ELF-1 (cell line): ENCODE measurements around the gene GM2A.
A peak's percentile ranks its signal among the peaks of the same experiment; 100 is the strongest.

ENCODE experiments used
- DNase-seq: peaks from one replicate; pipeline ENCODE4 v3.0.0-alpha.2; 2016; ENCODE audit warnings: low read depth, low spot score

GM2A gene

DNA sequence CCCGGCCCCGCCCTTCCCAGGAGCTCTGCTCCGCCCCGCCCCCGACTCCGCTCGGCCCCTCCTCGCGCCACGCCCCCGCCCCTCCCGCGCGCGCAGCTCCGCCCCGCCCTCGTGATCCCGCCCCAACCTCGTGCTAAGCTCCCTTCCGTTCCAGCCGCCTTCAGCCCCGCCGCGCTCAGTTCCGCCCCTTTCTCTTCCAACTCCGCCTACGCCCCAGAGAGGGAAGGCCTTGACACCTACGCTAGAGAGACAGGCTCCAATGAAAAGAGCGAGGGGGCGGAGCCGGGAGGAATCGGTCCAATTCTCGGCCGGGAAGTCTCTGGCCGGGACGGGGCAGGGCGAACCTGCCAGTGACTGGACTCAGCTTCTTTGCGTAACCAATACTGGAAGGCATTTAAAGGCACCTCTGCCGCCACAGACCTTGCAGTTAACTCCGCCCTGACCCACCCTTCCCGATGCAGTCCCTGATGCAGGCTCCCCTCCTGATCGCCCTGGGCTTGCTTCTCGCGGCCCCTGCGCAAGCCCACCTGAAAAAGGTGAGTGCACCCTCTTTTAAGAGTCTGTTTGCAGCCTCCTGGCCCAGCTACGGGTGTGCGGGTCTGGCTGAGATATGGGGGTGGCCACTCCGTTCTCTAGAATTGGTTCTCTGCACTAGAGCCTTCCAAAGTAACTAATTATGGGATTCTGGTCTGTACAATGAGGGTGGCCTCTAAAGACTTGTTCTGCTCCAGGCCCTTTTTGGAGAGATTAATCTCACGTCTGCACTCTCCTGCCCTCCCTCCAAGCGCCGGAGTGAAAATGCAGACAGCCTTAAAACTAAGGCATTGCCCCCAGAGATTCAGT is at the start of gene GM2A:
TSS of gene GM2A (plus strand) at position 424 of the 843 bp plus-strand sequence. CDS start at position 456, 32 bp downstream.
- peak; percentile 100 for DNase-seq

DNA sequence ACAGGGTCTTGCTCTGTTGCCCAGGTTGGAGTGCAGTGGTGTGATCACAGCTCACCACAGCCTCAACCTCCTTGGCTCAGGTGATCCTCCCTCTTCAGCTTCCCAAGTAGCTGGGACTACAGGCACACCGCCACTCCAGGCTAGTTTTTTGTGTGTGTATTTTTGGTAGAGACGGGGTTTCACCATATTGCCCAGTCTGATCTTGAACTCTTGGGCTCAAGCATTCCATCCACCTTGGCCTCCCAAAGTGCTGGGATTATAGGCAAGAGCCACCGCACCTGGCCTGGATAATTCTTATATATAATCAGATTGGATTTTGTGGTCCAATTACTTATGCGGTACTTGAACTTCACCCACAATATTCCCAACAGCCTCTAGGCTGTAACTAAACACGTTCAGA is 48.9 kb upstream of the GM2A start:
- DNase-seq, result no peak

DNA sequence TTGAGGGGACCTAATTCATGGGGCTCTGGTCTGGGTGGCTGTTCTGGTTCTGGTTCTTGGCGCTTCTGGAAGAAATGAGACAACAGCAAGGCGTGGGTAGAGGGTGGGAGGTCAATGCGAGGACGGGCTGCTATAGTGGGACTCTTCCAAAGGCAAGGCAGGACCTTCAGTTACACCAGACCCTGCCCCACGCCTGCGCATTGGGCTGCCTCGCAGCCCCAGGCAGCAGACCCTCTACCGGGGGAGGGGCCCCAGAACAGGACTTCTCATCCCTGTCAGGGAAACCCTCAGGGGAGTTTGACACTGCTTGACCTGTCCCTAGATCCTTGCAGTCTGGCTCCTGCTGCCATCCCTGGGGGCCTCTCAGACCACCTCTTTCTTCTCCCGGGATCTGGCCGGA is 47.6 kb upstream of the GM2A start:
- peak; percentile 63 for DNase-seq

DNA sequence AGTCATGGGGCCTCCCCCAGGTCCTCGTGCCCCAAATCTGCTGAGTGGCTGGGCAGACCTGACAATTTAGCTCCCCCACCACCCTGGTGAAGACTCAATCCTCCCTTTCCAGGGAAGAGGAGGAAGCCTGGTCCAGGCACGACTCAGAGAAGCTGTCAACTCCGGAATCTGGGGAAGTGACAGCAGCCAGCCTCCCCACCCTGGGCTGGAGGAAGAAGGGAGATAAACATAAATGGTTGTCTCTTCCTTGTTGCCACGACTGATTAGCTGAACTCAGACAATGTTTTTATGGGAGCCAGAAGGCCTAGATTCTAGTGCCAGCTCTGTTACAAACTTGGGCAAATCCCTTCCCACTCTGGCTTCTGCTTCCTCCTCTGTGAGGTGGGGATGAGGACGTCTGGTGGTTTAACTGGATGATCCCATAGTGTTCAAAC is 44.5 kb upstream of the GM2A start:
- DNase-seq, result no peak

DNA sequence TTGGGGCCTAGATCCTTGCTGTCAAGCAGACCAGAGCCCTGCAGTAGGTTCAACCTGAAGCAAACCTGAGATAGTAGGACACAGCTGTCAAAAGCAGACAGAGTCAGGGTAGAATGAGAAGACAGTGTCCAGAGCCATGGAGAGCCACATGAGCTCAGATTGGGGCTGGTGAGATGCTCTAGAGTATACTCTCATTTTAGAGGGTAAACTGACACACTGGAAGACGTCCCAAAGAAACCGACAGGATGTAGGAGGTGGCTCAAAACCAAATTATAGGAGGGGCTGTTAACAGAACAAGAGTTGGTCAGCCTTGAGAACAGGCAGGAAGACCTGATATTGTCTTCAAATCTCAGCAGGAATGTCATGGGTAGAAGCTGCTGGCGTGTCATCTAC is 40.6 kb upstream of the GM2A start:
- DNase-seq, result no peak

DNA sequence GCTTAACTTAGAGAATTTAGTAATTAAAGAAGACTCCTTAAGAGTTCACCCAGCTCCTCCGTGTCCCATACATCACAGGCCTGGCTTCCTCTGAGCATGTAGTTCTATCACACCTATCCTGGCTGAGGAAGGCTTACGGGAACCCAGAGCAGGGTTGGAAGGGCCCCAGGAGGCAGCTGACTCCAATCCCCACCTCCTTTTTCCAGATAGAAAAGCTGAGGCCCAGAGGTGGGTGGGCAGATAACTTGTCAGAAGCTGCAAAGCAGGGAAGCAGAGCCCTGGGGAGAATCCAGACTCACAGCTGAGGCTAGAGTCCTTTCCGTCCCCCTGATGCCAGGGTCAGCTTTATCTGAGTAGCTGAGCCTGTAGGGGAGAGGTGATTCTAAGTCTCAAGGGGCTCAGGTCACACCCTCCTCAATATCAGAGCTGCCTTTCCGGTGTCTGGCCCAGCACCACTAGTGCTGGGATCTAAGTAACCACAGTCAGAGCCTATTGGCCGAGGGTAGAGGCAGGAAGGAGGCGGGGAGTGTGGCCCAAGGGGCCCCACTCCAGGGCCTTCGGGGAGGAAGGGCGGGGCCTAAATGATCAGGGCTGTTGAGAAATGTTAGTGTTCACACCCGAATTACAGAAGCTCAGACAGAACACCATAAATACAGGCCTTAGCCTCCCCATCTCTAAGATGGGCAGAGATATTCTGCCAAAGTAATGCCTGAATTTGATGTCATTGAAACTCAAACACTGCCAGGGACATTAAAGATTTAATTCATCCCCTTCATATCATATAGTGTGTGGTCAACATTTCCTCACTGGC is 39.0 kb upstream of the GM2A start:
- peak; percentile 72 for DNase-seq

DNA sequence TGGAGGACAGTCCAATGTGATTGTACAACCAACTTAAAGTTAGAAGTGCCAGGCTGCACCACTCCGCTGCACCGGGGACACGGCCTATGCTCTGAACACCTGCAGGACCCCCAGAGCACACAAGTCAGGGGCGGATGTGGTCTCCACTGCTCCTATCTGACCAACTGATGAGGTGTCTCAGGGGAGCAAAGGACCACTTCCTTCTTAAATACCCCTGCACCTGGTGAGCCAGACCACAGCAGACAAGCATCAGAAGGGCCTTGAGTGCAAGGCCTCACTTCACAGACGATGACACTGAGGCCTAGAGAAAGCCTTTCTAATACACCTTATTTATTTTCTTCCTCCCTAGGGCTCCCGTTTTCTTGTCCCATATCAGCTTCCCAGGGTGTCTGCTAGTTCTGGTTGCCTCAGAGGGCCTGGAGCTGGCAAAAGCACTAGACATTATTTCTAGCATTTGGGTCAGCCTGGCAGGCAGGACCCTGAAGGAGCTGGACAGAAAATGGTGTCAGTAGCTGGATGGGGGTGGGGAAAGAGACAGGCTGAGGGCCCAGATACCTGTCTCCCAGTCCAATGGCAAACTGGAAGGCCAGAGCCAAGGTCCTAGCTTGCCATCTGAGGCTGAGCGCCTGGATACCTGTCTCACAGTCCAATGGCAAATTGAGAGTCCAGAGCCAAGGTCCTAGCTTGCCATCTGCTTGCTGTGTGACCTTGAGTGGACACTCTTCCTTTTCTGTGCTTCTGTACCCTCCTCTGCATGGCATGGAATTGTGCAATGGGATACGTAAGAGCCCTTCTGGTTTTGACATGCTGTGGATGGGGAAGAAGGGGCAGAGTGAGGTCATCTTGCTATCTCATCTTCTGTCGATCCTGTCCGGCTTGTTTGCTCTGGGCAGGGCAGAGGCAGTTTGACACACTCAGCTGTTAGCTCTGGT is 38.1 kb upstream of the GM2A start:
- peak; percentile 44 for DNase-seq

DNA sequence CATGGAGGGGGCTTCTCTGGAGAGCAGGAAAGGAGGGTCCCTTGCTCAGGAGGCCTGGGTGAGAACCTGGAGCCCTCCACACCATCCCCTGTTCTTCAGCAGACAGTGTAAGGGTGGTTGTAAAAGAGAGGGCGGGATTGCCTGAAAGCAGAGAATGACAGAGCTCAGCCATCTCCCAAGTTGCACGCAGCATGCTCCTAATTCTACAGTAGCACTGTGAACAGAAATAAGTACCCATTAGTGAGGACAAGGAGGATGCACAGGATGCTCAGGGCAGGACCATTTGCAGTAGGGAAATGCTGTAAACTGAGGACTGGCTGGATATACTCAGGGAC is 37.5 kb upstream of the GM2A start:
- no peak for DNase-seq

DNA sequence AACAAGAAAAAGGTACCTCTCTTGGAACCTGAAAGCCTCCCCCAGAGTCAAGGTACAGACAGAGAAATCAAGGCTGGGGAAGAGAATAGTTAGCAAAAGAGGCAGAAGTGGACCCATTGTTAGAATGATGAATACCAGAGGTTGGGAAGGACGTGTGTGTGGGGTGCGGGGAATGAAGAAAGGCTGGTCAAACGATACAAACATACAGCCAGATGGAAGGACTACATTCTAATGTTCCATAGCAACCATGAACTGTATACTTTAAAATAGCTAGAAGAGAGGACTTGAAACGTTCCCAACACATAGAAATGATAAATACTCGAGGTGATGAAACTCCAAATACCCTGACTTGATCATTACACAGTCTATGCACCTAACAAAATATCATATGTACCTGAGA is 36.2 kb upstream of the GM2A start:
- DNase-seq, result no peak

DNA sequence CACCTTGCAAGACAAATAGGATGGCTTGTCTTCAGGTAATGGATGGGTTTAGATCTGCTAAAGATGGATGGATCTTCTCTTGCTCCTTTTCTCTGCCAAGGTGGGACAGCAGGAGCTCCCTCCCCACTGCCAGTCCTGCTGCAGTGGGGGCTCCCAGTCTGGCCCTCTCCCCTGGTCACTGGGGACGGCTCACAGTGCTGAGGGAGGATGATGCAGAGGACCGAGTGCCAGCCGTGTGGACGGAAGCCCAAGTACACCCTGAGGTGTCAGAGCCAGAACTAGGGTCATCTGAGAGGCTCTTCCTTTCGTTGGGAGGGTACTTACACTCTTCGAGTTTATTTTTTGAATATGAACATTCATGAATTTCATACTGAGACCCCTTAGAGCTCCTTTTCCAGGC is 34.8 kb upstream of the GM2A start:
- no peak for DNase-seq

DNA sequence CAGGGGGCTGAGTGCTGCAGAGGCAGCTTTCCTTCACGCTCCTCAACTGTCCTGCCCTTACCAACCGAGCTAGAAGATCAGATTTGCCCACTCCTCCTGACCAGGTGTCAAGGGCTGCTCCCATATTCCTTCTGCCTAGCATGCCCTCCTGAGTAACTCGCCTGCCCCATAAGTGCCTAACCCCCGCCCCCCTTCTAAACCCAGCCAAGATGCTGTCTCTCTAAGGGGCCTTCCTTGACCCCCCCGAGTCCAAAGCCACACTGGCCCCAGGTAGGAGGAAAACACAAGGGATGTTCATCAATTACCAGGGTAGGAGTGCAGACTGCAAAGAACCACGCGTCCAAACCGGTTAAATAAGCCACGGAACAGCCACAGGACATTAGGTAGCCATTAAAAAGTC is 33.8 kb upstream of the GM2A start:
- no peak for DNase-seq

DNA sequence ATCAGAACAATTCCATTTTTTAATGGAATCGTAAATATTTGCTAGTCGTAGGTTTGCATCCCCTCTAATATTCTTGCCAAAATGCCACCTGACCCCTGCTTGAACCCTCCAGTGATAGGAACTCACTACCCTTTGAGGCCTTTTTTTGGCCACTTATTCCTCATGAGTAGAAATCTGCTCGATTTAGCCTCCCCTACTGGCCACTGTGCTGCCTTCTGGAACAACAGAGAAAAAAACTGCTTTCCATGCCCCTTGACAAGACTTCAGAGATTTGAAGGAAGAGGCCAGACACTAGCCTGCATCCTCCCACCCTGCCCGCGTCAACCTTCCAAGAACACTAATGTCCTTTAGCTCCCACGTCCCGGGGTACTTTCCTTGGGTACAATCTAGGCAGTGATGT is 33.2 kb upstream of the GM2A start:
- DNase-seq, result no peak

DNA sequence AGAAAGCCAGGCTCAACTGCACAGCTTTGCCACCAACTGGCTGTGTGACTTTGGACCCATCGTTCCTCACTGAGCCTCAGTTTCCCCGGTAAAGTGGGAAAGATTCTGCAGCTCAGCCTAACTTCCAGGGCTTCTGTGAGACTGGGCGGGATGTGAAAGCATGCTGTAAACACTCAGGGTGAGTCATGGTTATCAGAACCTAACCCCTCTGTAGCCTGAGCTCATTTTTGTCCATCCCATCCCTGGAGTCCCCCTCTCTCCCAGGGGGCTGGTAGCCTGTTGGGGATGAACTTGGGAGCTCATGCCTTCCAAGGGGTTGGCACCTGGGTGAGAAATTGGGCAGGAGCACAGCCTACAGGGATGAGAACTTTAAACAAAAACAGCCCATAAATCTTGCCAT is 31.4 kb upstream of the GM2A start:
- DNase-seq, result no peak

DNA sequence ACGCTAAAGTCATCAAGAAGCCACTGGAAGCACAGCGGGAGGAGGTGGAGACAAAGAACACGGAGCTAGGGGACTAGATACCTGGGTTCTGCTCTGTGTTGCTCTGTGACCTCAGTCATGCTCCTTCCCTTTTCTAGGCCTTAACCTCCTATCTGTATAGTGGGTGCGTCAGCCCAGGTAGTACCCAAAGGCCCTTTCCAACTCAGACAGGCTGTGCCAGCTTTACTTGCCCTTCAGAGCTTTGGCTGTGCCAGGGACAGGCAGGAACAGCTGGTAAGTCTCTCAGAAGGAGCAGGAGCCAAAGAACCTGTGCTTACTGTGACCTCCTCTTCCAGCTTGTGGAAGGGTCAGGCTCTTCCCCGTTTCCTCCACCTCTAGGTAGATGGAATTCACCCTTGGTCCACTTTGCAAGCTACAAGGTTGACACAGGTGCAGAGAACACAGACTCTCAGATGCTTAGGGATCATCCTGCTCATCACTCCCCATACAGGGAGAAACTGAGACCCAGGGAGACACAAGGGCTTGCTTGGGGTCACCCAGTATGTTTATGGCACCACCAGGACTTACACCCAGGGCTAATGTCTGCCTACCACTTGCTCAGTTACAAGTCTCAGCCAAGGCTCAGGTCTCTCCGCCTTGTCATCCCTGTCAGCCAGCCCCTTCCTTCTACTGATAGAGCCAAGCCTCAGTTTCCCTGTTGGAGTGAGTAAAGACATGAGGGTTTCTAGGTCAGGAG is 30.8 kb upstream of the GM2A start:
- DNase-seq, result no peak

DNA sequence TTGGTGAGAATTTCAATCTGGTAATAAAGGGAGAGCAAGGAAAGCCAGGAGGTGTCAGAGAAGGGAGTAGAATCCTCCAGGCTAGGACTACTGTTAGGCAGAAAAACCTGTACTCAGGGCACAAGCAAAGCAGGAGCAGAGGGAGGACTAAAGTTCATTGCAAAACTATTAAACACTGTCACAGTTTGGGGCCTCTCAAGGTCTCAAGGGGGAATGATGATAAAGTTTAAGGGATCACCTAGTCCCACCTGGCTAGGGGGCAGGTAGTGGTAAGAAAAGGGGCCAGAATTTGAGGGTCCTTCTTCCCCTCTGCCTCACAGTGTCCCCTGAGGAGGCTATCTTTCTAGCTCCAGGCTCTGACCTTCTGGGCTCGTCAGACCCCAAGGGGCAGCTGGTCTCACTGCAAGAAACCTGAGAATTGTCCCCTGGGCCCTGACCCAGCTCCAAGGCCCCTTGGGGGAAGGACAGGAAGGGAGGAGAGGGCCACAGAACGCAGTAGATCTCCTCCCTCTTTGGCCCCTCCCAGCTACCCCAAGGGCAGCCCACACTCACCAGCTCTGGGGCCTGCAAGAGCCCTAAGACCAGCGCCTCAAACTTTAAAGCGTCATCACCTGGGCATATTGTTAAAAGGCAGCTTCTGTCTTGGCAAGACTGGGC is 30.1 kb upstream of the GM2A start:
- DNase-seq, result no peak

DNA sequence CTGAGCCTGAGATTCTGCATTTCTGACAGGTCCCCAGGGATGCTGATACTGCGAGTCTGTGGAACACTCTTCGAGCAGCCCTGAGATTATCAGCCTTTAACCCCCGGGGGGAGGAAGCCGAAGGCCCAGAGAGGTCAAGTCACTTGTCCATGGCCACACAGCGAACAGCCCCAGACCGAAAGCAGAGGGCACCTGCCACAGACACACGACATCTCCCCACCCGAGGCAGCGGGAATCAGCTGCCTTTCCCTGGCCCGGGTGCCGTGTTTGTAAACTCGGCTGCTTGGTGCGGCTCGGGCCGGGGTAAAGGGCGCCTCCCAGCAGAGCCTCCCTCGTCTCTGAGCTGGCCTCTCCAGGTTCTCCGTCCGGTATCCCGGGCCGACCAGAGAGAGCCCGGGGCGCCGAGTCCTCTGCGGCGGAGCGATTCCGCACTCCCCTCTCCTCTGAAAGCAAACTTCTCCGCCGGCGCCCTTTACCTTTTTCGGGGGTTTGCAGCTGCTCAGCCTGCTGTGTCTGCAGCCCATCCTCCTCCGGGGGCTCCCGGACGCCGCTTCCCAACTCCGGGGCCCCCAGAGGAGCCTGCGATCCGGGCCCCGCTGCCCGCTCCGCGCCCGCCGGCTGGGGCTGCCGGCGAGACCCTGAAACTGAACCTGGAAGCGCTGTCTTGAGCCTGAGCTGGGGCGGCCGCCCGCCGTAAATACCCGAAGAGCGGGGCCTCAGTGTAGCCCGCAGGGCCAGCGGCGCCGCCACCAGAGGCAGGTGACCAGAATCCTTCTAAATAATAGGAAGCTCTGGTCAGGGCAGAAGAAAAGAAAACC is 29.3 kb upstream of the GM2A start, which contains the start of gene CCDC69:
TSS of gene CCDC69 (minus strand) at position 646 of the 818 bp plus-strand sequence. CDS start at position 524, 122 bp downstream.
- DNase-seq, result peak; percentile 89

DNA sequence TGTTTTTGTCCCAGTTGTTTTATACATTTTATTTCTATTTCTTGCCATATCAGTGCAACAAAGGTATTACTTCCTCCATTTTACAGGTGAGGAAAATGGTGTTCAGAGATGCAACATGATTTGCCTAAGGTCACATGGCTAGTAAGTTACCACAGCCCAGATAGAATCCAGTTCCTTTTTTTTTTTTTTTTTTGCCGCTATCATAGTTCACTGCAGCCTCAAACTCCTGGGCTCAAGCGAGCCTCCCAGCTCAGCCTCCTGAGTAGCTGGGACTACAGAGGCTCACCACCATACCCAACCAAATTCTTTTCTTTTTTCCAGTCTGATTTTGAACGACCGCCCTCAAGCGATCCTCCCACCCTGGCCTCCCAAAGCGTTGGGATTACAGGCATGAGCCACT is 28.6 kb upstream of the GM2A start:
- no peak for DNase-seq

DNA sequence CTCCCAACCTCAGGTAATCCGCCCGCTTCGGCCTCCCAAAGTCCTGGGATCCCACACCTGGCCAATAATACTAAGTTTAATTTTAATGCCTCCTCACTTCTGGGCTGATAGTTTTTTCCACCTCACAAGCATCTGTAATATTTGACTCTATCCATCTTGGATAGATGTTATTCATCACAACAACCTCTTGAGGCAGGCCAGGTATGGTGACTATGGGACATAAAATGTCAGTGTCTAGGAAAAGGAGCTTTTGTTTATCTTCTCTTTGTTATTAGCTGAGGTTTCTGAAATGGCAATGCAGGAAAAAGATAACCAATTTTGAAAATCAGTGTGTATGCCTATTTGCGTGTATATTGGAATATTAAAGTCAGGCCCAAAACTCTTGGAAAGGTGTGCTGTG is 27.9 kb upstream of the GM2A start:
- DNase-seq, result no peak

DNA sequence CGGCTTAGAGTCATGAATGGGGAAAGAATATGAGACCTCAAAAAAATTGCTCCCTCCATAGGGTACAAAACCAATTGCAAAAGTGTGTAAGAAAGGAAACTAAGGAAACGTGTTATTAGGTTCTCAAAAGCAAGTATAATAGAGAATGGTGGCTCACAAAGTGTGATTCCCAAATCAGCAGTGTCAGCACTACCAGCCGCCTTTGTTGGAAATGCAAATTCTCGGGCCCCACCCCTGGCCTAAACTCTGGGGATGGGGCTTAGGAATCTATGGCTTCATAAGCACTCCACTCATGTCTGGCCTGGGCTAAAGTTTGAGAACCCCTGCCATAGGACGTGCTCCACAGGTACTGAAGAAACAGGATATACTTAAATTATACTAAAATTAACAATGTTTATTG is 27.5 kb upstream of the GM2A start:
- DNase-seq, result no peak
